GM12892 (cell line): ENCODE results near the gene NQO2.
"Not testable (repeated sequence)": the region's sequence is repeated elsewhere in the genome, so short reads cannot be mapped to it uniquely, and the experiment has no call there.

ENCODE experiments used
- DNase-seq: peaks from one replicate; pipeline ENCODE4 v3.0.0; 2011; ENCODE audit not compliant: insufficient read length
- FAIRE-seq: peaks from 2 replicates; lab custom pipeline; 2011; peaks lifted over from hg19 to GRCh38; lab: Jason Lieb, UNC
- POLR2A ChIP-seq: IDR thresholded peaks from 2 replicates; pipeline ENCODE4 v1.6.1; 2011; ENCODE audit warnings: low read depth, low read length, control low read depth
- POLR2AphosphoS5 ChIP-seq: IDR thresholded peaks from 2 replicates; pipeline ENCODE4 v1.6.1; 2011; ENCODE audit warnings: low read depth, low read length, control low read depth
- TAF1 ChIP-seq: IDR thresholded peaks from 2 replicates; pipeline ENCODE4 v1.6.1; 2011; ENCODE audit warnings: low read depth, mild to moderate bottlenecking, control low read depth, low read length, borderline replicate concordance

Gene NQO2

GRCh38 chr6:3037638-3038365 lies 38.1 kb downstream of the NQO2 start:
- FAIRE-seq (no peak), DNase-seq (no peak)
- no peak for TF ChIP-seq POLR2A
- no peak for TF ChIP-seq TAF1
- no peak for TF ChIP-seq POLR2AphosphoS5

GRCh38 chr6:3039384-3039783 lies 39.7 kb downstream of the NQO2 start:
- DNase-seq (no peak), FAIRE-seq (no peak)
- no peak for TF ChIP-seq TAF1
- no peak for TF ChIP-seq POLR2A
- no peak for TF ChIP-seq POLR2AphosphoS5

- TF ChIP-seq POLR2A (no peak), TAF1 (no peak)
- no peak for FAIRE-seq
- no peak for DNase-seq
These were observed 41.5 kb downstream of the NQO2 start for GRCh38 chr6:3041147-3041546.

GRCh38 chr6:3041606-3042005 lies 41.9 kb downstream of the NQO2 start:
- no peak for DNase-seq
- no peak for FAIRE-seq
- TF ChIP-seq POLR2AphosphoS5 = no peak
- TF ChIP-seq TAF1 = no peak
- no peak for TF ChIP-seq POLR2A

- DNase-seq (no peak), FAIRE-seq (no peak)
- TF ChIP-seq POLR2A (no peak), POLR2AphosphoS5 (no peak), TAF1 (no peak)
These were observed 45.7 kb downstream of the NQO2 start for GRCh38 chr6:3045369-3045768.

GRCh38 chr6:3045777-3046176 lies 46.1 kb downstream of the NQO2 start:
- no peak for FAIRE-seq
- no peak for DNase-seq

GRCh38 chr6:3046295-3046694 lies 46.6 kb downstream of the NQO2 start:
- no peak for TF ChIP-seq POLR2A
- no peak for TF ChIP-seq TAF1
- no peak for TF ChIP-seq POLR2AphosphoS5
- DNase-seq (no peak), FAIRE-seq (no peak)

More at GRCh38 chr6:3045777-3046176, 46.1 kb downstream of the NQO2 start:
- TF ChIP-seq POLR2A = no peak
- TF ChIP-seq TAF1 = no peak
- no peak for TF ChIP-seq POLR2AphosphoS5

GRCh38 chr6:3048009-3048408 lies 48.3 kb downstream of the NQO2 start:
- DNase-seq, FAIRE-seq: not testable (repeated sequence)

GRCh38 chr6:3052481-3053230 lies 53.0 kb downstream of the NQO2 start:
- DNase-seq = no peak
- FAIRE-seq = no peak
- TF ChIP-seq POLR2AphosphoS5 (no peak), POLR2A (no peak), TAF1 (no peak)

- TF ChIP-seq POLR2A (no peak), POLR2AphosphoS5 (no peak), TAF1 (no peak)
- DNase-seq (no peak), FAIRE-seq (no peak)
These were observed 53.5 kb downstream of the NQO2 start for GRCh38 chr6:3053231-3053508.

- not testable (repeated sequence) for DNase-seq, FAIRE-seq
These were observed 54.8 kb downstream of the NQO2 start for GRCh38 chr6:3054229-3055157.

- not testable (repeated sequence) for DNase-seq, FAIRE-seq
These were observed 55.4 kb downstream of the NQO2 start for GRCh38 chr6:3055158-3055499.
